HG03558 (cell line): ENCODE results near the gene ADGRB2.

Experiments
- ATAC-seq: cut with Tn5 transposase; IDR thresholded peaks from one replicate; pipeline ENCODE4 v1.9.1; 2021; ENCODE audit warnings: moderate number of reproducible peaks; ENCODE audit not compliant: unreplicated experiment; ENCODE audit errors: extremely low read depth

Gene ADGRB2

GRCh38 chr1:31795801-31796621 is 31.9 kb upstream of the ADGRB2 start:
- ATAC-seq, result no peak

- no peak for ATAC-seq
Observed at GRCh38 chr1:31795096-31795675, 31.0 kb upstream of the ADGRB2 start.

- no peak for ATAC-seq
Observed at GRCh38 chr1:31793586-31794285, 29.6 kb upstream of the ADGRB2 start.

- ATAC-seq, result no peak
Observed at GRCh38 chr1:31793086-31793485, 28.9 kb upstream of the ADGRB2 start.

- ATAC-seq, result no peak
Observed at GRCh38 chr1:31792541-31792940, 28.4 kb upstream of the ADGRB2 start.

GRCh38 chr1:31792116-31792515 is 28.0 kb upstream of the ADGRB2 start:
- no peak for ATAC-seq

GRCh38 chr1:31791131-31791858 is 27.2 kb upstream of the ADGRB2 start:
- no peak for ATAC-seq

GRCh38 chr1:31790641-31791091 is 26.5 kb upstream of the ADGRB2 start:
- no peak for ATAC-seq

GRCh38 chr1:31790140-31790539 is 26.0 kb upstream of the ADGRB2 start:
- ATAC-seq, result no peak

GRCh38 chr1:31789259-31790065 is 25.3 kb upstream of the ADGRB2 start:
- ATAC-seq, result no peak

- no peak for ATAC-seq
Observed at GRCh38 chr1:31788825-31789256, 24.7 kb upstream of the ADGRB2 start.

- ATAC-seq, result no peak
Observed at GRCh38 chr1:31788138-31788824, 24.1 kb upstream of the ADGRB2 start.

GRCh38 chr1:31787786-31788137 is 23.6 kb upstream of the ADGRB2 start:
- no peak for ATAC-seq

- ATAC-seq, result no peak
Observed at GRCh38 chr1:31787261-31787660, 23.1 kb upstream of the ADGRB2 start.

GRCh38 chr1:31786366-31787060 is 22.4 kb upstream of the ADGRB2 start:
- ATAC-seq, result no peak

GRCh38 chr1:31785947-31786290 is 21.8 kb upstream of the ADGRB2 start:
- no peak for ATAC-seq

GRCh38 chr1:31785020-31785946 is 21.1 kb upstream of the ADGRB2 start:
- ATAC-seq, result no peak
